HG03135 (cell line): Measurements from ENCODE around the gene TFDP1.
"Not testable (repeated sequence)": the region's sequence is repeated elsewhere in the genome, so short reads cannot be mapped to it uniquely, and the experiment has no call there.

ENCODE experiments used
- ATAC-seq: cut with Tn5 transposase; IDR thresholded peaks from one replicate; pipeline ENCODE4 v1.9.1; 2021; ENCODE audit warnings: mild to moderate bottlenecking, moderate library complexity; ENCODE audit not compliant: unreplicated experiment

TFDP1 gene

GRCh38 chr13:113594066-113594821 lies 9.7 kb downstream of the TFDP1 start:
- not testable (repeated sequence) for ATAC-seq

GRCh38 chr13:113595131-113595530 lies 10.6 kb downstream of the TFDP1 start:
- ATAC-seq, result no peak

DNA sequence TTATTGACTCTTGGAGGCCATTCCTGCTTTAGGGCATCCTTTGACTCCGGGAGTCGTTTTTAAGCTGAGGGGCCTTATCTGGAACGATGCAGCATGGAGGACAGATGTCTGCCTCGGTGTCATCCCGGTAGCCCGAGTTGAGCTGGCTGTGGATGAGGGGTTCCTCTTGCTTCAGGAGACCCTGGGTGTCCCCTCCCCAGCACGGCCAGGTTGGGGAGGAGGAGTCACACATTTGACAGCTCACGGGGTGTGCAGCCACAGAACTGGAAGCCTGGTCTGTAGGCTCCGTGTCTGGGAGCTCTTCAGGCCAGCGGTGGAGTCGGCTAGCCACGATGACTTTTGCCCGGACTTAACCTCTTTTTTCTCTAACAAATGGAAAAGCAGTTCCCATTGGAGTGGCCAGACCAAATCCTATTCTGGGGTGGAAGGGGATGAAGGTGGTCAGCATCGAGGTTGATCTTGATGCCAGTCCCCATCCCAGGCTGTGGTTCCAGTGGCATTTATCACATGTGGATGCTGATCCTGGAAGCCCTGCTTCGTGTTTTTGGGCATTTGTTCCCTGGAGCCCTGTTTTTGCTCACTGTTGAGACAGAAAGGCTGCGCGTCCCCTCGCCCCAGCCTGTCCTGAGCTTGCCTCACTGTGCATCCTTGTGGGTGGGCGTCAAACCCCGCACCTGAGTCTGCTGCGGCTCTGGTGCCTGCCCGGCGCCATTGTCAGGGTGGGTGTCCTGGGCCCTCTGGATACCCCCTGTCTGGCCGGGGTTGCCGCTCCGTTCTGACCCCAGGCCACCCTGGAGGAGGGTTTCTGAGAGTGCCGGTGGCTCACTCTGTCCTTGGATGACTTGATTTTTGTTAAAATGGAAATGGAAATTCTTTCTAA lies 12.0 kb downstream of the TFDP1 start:
- no peak for ATAC-seq

GRCh38 chr13:113597391-113598080 lies 13.0 kb downstream of the TFDP1 start:
- ATAC-seq, result no peak

- ATAC-seq, result no peak
Observed at GRCh38 chr13:113598081-113598410, 13.5 kb downstream of the TFDP1 start.

DNA sequence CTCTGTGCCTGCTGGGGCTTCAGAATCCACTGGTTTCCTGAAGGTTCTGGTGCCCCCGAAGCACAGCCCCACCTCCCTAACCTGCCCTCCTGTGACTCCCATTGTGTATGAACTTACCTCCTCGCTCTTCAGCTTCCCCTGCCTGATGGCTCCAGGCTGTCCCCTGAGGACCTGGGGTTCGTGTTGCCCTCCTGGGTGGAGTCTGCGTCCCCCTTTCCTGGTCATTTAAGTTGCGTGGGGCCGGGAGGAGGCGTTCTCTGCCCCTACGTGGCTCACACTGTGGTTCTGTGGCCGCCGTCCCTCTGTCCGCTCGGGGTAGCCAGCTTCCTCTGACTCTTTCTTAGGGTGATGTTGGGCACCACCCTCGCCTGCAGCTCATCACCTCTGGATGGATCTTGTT lies 13.9 kb downstream of the TFDP1 start:
- ATAC-seq, result no peak

DNA sequence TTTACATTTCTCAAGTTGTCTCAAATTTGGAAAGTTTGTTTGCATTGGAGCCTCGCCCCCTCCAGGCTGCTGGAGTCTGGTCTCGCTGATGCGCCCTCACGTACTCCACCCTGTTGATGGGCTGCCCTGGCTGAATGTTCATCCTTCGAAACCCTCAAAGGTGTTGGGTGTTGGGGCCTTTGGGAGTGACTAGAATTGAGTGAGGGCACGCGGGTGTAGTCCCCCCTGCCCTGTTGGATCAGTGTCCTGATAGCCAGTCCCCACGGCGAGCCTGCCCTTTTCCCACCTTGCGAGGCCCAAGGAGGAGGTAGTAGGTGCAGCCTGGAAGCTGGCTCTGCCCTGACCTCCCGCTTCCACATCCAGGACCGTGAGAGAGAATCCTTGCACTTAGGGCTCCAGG lies 14.8 kb downstream of the TFDP1 start:
- no peak for ATAC-seq

- ATAC-seq, result no peak
Observed at GRCh38 chr13:113601166-113602070, 16.9 kb downstream of the TFDP1 start.

DNA sequence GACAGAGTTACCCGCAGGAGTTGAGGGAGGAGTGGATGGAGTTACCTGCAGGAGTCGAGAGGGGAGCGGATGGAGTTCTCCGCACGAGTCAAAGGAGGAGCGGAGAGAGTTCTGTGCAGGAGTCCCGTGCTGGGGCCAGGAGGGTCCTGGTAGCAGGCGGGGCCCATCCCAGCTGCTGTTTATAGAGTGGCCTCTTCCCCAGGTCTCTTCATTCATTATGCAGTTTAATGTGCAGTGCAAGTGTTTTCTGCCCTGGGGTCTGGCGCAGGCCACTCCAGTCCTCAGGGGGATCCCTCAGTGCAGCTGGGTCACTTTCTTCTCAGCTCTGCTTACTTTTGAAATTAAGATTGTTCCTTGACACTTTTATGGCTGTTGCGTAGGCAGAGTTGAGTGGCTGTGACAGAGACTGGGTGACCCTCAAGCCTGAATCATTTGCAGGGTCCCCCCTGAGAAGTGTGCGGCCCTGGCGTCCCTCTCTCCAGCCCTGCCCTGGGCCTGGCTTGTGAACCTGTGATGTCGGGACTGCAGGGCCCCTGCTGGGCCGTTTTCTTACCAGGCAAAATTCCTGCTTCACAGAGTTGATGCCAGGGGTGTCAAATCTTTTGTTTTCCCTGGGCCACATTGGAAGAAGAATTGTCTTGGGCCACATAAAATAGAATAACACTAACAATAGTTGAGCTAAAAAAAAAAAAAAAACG lies 17.9 kb downstream of the TFDP1 start:
- no peak for ATAC-seq

- ATAC-seq, result no peak
Observed at GRCh38 chr13:113603116-113603710, 18.7 kb downstream of the TFDP1 start.

DNA sequence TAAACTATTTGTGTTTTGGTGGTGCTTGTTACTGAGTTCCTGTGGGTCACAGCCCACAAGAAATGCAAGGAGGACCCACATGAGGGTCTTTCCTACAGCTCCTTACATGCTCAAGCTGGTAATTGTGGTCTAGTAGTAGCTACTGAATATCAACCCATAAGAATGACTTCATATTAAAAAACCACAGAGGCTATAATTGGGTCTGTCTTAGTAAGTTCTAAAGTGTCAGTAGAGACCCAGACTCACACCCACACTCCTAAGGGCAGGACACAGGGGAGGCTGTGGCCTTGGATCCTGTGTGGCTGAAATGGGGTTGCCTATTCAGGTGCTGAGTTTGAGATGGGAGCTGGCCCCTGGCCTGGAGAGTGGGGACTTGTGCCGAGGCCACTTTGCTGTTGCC lies 19.6 kb downstream of the TFDP1 start:
- ATAC-seq, result no peak

DNA sequence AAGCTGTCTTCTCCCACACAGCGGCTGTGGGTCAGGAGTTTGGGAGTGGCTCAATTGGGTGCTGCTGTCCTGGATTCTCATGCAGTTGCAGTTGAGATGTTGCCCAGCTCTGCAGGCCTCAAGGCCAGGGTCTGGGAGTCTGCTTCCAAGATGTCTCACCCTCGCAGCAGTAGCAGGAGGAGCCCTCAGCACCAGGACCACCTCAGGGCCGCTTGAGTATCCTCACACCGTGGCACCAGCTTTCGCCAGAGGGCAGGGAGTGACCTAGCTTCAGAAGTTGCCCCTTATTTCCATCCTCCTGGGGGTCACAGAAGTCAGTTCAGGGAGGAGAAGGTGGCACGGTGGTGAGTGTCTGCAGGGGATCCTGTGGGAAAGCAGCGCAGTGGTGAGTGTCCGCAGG lies 20.9 kb downstream of the TFDP1 start:
- no peak for ATAC-seq

DNA sequence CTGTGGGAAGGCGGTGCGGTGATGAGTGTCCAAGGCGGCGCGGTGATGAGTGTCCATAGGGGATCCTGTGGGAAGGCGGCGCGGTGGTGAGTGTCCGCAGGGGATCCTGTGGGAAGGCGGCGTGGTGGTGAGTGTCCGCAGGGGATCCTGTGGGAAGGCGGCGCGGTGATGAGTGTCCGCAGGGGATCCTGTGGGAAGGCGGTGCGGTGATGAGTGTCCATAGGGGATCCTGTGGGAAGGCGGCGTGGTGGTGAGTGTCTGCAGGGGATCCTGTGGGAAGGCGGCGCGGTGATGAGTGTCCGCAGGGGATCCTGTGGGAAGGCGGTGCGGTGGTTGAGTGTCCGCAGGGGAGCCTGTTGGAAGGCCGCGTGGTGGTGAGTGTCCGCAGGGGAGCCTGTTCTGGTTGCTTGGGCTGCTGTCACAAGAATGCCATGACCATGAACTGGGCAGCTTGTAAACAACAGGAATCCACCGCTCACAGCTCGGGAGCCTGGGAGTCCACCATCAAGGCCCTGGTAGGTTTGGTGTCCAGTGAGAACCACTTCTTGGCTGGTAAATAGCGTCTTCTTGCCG lies 21.4 kb downstream of the TFDP1 start:
- ATAC-seq, result no peak

GRCh38 chr13:113607056-113607888 lies 22.7 kb downstream of the TFDP1 start:
- ATAC-seq, result no peak

GRCh38 chr13:113607889-113608635 lies 23.5 kb downstream of the TFDP1 start:
- ATAC-seq, result no peak

- ATAC-seq, result no peak
Observed at GRCh38 chr13:113608967-113609533, 24.5 kb downstream of the TFDP1 start.

DNA sequence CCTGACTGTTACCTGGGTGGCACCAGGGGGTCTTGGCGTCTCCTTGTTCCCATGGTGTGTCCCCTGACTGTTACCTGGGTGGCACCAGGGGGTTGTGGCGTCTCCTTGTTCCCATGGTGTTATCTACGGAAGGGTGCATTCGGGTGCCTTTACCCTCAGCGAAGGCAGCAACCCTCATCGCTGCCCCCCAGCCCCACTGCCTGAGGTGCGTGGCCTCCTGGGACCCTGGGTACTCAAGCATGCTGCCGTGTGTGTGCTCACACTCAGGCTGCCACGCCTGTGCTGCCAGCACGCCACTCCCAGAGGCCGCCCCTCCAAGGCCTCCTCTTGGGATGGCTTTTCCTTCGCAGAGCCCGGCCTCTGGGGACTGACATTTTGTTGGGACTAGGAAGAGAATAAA lies 25.1 kb downstream of the TFDP1 start:
- no peak for ATAC-seq
